Measurements from ENCODE around the gene WDR1.

WDR1 gene, protein sequence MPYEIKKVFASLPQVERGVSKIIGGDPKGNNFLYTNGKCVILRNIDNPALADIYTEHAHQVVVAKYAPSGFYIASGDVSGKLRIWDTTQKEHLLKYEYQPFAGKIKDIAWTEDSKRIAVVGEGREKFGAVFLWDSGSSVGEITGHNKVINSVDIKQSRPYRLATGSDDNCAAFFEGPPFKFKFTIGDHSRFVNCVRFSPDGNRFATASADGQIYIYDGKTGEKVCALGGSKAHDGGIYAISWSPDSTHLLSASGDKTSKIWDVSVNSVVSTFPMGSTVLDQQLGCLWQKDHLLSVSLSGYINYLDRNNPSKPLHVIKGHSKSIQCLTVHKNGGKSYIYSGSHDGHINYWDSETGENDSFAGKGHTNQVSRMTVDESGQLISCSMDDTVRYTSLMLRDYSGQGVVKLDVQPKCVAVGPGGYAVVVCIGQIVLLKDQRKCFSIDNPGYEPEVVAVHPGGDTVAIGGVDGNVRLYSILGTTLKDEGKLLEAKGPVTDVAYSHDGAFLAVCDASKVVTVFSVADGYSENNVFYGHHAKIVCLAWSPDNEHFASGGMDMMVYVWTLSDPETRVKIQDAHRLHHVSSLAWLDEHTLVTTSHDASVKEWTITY

DNA sequence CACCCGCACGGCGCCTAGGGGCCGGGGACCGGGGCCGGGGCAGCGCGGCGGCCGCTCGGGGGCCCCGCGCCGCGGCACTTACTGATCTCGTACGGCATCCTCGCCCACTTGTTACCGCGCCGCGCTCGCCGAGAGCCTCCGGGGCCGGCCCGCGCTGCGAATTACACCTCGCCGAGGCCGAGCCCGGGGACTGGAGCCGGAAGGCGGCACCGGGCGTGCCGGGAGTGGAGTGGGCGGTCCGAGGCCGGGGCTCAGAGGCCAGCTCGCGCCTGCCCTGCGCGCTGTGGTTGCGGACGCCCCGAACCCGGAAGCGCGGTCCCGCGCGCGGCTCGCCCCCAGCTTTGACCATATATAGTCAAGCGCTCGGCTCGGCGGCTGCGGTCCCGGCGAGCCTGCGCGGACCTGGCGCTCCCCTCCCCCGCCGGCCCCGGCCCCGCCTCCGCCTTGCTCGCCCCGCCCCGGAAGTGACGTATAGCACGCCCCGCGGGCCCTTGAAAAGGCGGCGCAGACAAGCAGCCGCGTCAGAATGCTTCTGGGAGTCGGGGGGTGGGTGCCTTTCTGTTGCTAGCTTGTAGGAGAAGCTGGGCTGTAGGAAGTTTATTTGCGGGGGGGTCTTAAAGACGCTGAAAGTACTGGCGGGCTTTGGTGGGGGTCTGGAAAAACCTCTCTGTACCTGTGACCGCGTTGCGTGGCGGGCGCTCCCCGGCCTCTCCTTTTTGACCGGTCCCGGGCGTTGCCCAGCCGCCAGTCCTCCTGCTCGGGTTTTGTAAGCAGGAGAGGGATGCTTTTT is at the start of gene WDR1:
TSS of gene WDR1 (minus strand) at position 231 of the 790 bp plus-strand sequence. CDS start at position 98, 133 bp downstream.
- DNase-seq: peak; percentile 90

DNA sequence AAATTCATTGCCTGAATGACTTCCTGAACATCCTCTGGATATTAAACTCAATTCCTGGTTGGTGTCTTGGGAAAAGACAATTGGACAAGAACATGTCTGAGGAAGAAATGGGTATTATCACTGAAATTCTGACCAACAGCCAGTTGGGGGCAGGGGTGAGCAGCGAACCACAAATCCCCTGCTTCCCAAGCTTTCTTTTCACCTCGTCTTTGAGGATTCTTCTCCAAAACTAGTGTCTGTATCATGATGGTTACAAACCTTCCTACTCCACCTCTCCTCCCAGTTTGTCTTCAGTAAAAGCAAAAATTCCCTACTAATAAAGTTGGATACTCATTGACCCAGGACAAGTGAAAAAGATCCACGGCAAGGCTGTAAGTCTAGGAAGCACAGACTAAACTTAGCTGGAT is 48.3 kb upstream of the WDR1 start:
- peak; percentile 13 for DNase-seq

DNA sequence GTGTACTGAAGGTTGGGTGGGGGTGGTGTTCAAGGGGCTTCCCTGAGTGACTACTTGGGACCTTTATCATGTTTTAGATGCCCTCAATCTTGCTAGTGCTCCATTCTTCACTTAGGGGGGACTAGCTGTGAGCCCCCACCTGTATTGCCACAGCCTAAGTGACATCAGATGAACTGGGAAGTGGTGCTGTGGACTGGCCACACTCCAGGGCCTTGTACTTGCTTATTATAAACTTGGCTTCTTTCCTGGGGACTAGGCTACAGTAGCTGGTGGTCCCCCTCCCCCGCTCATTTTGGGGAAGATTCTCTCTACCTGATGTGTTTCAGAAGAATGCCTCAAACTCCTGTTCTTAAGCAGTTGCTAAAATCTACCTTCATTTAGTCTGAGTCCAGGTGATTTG is 46.7 kb upstream of the WDR1 start:
- no peak for DNase-seq

DNA sequence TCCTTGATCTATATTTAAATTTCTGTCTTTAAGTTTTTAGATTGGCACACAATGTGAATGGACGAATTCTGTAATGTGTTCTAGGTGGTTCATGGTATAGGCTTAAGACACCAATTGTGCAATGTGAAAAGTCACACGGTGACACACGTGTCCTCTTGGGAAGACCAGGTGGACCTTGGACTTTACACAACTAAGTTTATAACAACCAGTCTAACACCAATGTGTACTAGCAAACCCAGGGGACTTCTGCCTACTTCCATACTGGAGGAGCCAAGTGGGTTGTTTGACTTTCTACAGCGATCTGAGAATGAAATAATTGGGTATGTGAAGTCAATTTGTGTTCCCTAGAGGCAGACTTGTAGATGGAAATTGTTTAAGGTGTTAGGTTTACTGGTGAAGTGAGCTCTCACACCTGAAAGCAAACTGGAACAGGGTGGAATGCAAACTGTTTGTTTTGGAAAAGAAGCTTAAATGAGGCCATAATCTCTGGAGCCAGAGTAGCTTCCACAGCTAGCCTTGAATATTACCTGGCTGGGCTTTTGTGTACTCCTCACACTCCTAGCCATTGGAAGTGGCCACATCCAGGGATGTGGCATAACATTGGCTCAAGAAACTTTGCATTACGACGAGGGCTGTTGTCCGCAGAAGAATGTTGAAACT is 45.9 kb upstream of the WDR1 start:
- DNase-seq: no peak

DNA sequence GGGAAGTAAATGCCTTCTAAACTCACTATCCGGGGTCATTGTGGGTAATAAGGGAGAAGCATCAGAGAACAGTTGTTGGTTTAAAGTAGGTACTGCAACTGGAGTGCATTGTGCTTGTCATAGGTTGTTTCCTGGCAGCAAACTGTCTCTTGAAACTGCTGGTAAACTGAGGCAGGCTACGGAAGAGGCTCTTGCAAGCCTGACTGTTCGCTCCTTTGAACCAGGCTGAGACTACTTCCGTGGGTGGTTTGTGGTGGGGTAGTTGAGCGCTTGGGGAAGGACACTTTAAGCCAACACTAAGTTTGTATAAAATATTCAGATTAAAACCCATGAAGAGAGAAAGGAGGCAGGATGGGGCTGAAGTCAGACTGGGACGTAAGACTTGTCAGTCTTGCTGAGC is 45.2 kb upstream of the WDR1 start:
- DNase-seq: no peak

DNA sequence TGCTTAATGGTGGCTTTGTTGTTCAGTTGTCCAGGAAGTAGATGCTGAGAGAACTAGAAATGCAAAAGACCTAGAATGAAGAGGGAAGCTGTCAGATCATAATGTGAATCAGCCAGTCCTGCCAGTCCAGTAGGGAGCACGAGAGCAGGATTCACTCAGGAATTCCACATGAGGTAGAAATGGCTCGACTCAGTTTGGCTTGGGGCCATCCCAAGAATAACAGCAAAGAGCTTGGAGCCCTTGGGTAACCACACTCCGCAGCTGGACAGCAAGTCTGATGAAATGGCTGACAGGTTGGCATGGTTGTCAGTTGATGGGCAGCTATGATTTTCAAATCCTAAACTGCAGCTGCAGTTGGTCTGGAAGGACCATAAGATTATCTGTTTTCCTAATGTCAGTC is 44.5 kb upstream of the WDR1 start:
- no peak for DNase-seq

DNA sequence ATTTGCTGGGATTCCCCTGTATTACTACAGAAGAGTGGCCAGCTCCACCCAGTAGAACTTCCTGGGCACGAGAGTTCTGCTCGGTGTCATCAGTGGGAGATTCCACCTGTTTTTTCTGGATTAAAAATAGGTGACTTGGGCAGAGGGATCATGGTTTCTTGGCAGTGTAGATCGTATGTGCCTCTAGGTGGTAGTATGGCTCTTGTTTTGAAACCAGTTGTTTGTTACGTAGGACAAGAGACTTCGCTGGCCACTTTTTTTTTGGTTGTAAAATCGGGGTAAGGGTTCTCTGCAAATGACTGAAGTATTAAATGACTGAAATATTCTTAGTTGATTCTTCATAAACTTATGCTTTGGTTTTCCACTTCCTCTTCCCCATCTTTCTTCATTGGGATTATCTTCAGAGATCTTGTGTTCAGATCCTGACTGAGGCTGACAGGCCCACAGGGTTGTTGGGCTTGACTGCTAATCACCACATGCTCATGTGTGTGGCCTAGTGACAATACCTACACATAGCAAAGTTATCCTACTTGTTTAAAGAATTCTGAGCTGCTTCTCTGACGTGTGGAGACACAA is 43.8 kb upstream of the WDR1 start:
- DNase-seq: no peak

DNA sequence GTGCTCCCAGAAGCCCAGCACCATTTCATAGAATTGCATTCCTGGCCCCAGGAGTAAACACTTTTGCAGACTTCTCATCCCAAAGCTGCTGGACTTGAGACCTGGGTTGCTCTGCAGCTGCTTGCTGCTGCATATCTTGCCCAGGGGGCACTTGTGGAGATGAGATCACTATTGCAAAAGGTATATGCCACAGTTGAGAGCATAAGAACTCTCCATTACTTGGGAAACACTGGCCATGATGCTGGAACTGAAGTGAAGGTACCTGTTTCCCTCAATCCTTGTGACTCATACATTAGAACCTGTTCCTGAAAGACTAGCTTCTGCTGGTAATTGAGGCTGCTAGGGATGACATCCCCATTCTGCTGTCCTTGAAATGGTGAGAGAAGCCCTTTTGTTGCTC is 43.1 kb upstream of the WDR1 start:
- DNase-seq: no peak

DNA sequence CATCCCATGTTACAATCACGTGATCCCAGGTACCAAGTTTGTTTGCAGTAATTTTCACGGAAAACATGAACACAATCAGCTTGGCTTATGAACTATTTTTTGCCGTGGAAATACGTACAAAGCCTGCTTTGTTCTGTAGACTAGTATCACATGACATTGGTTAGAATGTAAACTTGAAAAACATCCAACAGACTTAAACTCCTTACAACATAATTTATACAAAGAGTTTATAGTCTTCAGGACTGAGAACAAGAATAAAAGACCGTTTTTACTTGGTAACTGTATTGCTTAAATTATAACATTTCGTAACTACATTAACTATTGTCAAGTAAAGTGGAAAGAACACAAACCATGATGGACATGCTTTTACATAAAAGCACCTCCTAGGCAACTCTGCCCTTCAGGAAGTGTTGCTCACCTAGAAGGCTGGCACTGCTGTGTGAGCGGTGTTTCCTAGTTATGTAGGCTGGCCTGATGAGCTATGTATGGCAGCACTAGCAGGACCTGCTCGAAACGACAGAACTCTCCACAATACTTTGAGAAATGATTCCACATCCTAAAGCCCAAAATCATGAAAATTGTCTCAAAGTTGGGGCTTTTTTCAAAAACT is 41.8 kb upstream of the WDR1 start:
- no peak for DNase-seq

DNA sequence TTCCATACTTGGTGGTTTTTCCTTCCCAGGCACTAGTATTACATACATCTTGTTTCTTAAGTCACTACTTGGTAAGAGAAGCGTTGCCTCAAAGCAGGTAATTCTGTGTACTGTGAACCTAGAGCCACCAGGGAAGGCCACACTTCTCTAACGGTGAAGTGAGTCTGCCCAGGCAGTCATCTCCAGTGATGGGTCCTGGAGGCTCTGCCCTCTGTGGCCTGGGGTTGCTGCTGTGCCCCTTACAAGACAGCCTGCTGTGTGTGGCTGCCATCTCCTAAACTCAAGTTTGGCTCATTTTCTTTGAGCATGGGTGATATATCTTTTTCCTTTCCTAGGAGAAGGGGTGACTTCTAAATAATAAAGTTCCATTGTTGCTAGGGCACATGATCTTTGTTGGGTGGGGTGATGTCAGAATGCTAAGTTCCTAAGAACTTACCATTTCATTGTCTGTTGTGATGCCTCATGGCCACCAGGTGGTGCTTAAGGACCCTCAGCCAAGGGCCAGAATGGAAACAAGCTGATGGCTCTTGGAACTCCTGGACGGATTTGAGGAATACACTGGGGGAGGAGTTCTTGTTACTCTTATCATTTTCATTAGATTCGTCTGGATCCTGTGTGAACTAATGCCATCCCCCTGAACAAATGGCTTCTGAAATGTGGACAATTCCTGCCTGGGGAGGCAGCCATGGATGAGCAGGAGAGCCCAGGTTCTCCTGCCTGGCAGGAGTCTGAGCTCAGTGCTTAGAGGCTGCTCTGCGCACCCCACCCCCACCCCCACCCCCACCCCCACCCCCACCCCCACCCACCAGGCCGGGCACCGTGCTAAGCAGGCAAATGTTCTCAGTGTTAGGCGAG is 41.1 kb upstream of the WDR1 start:
- no peak for DNase-seq

DNA sequence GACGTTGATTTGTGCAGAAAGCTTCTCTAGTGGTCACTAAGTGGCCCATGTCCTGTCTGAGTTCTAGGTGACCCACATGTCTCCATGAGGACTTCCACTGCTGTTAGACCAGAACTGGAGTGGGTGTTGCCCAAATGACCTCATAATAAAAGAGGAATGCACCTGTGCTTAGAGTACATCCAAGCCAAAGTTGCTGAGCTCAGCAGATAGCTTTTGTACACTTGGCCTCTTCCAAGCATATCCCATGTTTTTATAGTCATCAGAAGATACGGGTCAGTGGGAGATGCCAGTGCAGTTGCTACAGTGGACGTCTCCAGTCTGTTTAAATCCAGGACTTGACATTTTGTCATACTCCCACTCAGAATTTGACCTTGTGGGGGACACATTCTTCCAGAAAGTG is 37.6 kb upstream of the WDR1 start:
- DNase-seq: no peak

DNA sequence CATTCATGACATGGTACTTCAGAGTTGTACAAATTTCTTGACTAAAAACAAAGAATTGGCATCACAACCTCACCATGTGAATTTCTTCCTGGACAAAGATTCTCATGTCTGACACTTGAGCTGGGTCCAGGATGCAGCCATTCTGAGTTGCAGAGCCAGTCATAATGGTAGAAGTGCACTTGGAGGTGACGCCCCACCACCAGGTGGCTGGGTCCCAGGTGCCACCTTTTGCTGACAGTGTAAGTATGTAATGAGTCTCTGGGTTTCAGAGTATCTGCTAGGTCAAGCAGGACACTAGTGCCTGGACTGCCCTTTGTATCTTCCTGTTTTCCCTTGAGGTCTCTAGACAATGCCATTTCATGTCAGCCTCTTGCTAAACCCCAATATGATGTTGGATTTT is 36.6 kb upstream of the WDR1 start:
- no peak for DNase-seq

DNA sequence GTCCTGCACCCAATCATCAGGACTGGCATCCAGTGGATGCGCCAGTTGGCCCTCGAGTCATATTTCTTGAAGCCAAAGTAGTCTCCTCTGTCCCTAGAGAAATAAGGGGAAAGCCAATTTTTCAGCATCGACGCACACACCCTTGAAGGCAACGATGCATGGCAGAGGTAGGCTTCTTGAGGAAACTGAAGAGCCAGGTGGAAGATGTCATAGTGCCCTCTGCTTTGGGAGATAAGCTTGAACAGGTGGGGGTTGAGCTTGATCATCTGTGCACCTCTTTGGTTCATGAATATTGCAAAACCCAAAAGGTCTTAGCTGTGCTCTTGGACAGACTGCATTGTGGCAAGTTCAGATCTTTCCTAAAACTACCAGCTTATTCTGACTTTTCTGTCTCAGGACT is 34.6 kb upstream of the WDR1 start:
- DNase-seq: no peak

DNA sequence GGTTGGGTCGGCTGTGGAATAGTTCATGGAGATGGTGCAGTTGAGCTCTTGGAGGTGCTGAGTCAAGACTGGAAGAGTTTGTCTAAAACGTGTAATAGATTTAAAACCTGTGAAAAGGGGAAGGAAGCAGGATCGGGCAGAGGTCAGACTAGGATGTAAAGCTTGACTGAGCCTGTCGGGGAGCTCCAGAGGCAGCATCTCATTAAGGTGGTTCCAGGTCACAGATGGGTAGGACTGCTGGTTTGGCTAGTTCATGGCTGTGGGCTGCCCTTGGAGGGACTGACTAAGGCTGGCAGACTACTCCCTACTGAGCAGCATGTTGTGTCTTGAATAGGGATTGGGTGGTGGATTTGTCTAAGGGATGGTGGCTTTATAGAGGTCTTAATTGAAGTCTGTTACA is 28.4 kb upstream of the WDR1 start:
- DNase-seq: no peak

DNA sequence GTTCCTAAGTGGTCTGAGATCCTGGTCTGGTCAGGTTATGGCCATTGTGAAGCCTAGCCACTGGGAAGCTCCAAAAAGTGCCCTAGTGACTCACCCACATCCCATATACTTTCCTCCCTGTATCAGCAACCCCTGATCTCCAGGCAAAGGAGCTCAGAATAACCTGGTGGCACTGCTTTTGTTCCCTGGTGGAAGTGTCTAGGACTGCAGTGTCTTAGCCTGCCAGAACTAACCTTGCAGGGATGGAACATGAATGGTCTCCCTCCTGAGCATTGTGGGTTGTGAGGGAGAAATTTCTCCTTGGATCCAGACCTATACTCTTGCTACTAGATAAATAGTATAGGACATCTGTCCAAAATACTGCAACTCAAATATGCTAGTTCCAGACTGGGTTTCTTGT is 27.9 kb upstream of the WDR1 start:
- DNase-seq: no peak

DNA sequence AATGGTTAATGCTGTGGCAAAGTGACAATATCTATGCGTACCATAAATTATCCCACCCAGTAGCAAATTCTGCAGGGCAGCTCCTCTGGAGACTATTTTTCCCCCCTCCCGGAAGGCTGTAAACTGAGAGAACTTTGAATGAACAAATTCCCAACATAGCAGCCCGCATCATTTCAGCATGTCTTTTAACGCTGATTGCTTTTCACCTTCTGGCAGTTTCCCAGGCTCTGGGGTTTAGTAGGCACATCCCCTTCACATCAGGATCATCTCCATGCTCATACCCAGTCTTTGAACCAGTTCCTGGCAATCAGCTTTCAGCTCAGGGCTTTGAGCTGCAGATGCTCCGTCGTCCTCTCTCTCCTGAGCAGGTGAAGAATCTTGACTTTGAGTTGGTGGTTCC is 26.6 kb upstream of the WDR1 start:
- no peak for DNase-seq

DNA sequence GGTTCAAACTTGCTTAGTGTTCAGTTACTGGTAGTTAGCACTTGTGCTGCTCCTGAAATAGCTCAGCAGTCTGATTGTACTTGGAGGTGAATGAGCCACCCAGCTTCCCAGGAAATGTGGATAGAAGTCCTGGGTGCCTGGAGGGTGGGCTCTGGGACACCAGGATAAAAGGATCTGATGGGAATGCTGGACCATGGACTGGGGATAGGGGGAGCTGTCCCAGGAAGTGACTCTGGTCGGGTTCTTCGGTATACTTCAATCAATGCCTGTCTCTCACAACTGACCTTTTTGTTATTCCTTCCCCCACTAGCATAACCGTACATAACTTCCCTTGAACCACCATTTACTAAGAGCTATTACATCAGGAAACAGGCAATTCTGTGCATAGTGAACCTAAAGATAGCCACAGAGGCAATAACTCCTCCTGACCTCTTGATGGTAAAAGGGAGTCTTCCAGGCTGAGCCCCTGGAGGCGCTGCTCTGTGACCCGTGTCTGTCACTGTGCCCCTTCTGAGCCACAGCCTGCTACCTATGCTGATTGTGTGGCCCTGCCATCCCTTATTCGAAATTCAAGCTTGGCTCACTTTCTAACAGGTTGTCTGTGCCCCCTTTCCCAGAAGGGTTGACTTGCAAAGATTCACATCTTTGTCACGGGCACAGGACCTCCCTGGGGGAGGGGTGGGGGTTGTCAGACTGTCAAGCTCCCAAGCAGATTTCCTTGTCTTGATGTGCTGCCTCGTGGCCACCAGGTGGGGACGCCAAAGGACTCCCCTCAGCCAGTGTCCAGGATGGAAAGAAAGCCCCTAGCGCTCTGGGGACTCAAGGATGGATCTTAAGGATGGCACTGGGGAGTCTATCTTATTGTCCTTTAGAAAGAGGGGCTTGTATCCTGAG is 24.5 kb upstream of the WDR1 start:
- DNase-seq: no peak

DNA sequence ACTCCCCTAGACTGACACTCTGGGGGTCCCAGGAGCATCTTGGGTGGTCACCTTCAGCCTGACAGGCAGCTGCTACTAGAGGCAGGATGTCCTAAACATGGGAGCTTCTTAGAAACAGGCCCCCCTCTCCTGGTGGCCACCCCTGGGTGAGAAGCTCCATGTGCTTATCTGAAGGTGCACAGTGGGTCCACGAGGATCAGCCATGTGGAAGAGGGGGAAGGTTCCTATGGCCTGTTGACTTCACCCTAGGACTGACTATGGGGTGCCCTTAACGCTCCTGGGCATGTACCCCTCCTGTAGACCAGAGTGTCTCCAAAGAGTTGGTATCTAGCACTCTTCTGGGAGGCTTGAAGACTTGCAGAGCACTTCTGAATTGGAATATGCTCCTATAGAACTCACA is 22.9 kb upstream of the WDR1 start:
- DNase-seq: no peak

DNA sequence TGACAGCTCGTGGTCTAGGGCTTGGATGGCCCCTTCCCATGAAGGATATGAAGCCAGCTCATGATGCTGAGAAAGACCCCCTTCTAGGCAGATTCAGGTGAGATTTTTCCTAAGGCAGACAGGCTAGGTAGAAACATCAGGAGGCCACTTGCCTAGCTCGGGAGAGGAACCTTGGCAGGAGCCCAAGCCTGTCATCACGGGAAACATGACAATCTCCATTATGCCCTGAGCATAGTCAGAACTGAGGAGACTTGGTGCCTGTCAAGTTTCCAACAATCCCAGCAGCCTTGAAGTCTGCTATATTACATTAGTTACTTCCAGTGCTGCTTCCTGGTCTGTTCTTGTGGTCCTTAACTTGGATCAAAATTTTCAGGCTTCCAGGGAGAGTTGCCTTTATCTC is 18.7 kb upstream of the WDR1 start:
- DNase-seq: no peak

DNA sequence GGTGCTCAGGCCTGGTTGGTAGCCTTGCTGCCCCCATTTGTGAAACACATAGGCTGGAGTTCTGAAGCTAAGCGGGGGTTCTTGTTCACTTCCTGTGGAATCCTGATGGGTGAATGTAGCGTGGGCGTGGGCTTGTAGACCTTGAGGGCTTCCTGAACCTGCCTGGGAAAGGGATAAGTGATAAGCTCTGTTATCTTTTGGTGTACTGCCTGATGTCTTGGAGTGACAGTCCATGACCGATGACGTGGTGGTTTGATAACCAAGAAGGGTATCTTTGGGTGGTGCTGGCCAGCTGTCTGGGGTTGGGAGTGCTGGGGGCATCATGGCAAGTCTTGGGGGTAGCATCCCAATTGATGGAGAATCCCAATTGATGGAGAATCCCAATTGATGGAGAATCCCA is 17.5 kb upstream of the WDR1 start:
- no peak for DNase-seq

DNA sequence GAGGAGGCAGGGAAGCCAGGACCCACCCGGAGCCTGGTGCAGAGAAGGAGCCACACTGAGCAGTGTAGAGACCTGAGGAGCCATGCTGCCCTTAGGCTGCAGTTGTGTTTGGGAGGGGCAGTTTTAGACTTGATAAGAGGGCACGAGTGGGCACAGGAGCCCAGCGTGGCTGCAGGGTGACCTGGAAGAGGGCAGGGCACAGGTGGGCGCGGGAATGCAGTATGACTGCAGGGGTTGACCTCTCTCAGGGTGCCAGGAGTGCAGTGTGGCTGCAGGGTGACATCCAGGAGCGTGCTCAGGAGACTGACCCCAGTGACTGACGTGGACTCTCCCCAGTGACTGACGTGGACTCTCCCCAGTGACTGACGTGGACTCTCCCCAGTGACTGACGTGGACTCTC is 14.6 kb upstream of the WDR1 start:
- DNase-seq: no peak
